Stimulated activated CD4-positive, alpha-beta T cell treated with anti-CD3 and anti-CD28 coated beads, Interleukin-12 subunit alpha, Interleukin-12 subunit beta, amount 100 ng/mL, for 24 hours (primary cell): ENCODE results near the gene FAM90A1.
"Not testable (repeated sequence)": the region's sequence is repeated elsewhere in the genome, so short reads cannot be mapped to it uniquely, and the experiment has no call there.

Source experiments
- DNase-seq, 2 experiments: peaks; one replicate each; pipeline ENCODE4 v3.0.0-alpha.2; 2020; ENCODE audit warnings: low read depth in 2 of 2

FAM90A1 gene, protein sequence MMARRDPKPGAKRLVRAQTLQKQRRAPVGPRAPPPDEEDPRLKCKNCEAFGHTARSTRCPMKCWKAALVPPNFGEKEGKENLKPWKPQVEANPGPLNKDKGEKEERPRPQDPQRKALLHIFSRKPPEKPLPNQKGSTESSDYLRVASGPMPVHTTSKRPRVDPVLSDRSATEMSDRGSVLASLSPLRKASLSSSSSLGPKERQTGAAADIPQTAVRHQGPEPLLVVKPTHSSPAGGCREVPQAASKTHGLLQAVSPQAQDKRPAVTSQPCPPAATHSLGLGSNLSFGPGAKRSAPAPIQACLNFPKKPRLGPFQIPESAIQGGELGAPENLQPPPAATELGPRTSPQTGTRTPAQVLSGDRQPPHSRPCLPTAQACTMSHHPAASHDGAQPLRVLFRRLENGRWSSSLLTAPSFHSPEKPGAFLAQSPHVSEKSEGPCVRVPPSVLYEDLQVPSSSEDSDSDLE

DNA sequence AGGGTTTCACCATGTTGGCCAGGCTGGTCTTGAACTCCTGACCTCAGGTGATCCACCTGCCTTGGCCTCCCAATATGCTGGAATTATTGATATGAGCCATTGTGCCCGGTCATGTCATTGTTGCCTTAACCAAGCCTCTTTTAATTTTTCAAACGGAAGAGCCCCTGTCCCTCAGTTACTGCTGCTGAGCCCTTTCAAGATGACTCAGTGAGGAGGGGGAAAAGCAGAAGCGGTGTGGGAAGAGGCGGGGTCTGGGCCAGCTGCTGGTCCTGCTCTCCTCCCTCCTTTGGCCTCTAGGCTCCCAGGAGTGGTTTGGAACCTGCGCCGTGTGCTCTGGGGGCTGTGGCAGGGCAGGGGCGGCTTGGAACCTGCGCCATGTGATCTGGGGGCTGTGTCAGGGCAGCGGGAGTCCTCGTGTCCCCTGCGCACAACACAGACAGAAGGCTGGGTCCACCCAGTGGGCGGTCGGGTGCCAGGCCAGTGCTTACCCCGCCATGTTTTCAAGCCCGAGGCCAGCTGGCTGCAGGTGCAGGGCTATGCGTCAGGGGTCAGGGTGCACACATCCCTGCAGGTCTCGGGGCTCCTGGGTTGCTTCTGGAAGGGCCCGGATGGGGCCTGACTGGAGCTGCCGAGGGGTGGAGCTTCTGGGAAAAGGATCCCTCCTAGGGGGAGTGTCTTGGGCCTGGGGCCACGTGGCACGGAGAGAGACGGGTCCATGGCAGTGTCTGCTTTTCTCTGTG is at the start of gene FAM90A1:
TSS of gene FAM90A1 (minus strand) at position 627 of the 740 bp plus-strand sequence. CDS start 2,786 bp downstream, outside the sequence.
- DNase-seq = peak in 1 of 2 experiments; percentile 8

DNA sequence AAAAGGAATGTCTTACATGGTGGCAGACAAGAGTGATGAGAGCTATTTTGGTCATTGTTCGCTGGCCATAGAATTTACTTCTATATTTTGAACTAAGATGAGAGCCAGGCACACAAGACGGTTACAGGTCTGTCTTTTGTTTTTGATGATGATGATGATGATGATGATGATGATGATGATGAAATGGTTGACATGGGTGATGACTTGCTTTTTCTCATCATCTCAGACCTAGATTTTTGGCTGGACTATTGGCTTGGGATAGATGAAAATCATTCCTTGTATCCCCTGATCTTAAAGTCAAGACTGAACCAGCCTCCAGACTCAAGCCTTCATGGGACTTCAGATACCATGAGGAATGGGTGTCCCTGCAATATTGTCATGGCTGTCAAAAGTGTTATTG is 49.0 kb upstream of the FAM90A1 start:
- not testable (repeated sequence) for DNase-seq

DNA sequence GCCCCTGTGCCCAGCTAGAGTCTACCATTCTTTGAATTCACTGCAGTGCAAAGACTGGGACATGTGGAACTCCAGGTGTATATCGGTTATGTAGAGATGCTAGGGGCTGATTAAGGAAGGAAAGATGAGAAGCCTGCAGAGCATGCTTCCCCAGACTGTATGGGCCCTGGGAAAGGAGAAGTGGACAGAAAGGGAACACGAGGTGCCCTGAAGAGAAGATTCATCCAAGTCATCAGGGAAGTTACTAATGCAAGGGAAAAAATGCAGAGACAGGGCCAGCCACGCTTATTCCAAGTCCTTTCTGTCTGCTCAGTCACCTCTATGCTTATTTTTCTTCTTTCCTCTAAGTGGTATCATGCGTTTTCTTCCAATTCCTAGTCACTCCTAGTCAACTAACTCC is 39.3 kb upstream of the FAM90A1 start:
- not testable (repeated sequence) for DNase-seq

DNA sequence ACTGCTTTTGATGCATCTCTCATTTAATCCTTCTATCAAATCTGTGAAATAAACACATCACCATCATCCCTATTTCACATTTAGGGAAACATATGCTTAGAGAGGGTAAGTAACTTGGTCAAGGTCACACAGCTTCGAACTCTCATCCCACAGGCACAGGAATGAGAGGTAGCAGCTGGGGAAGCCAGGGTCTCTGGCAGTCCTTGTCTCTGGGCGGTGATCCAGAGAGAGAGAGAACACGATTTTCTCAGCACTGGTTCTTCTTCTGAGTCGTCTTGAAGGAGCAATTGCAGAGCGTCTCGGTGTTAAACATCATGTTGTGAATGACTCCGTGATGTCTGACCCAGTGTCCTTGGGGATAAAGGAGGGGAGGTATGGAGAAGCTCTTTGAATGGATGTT is 36.8 kb upstream of the FAM90A1 start:
- not testable (repeated sequence) for DNase-seq

DNA sequence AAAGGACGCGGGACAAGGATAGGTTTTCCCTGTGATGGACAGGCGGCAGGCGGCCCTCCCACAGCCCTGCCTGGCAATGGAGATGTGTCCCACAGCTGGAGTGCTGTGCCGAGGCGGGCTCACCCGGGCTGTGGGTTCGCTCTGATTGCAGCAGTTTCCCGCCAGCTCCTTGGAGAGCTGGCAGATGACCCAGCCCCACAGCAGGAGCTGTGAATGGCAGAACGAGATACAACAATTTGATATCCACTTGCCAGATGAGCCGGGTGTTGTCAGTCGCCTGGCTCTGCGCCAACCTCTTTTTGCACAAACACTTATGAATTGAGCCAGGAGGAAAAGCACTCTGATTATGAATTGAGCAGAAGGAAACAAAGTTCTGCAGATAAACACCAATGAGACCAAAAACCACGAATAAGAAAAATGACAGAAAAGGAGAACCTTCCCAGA is 33.7 kb upstream of the FAM90A1 start:
- DNase-seq = not testable (repeated sequence)

DNA sequence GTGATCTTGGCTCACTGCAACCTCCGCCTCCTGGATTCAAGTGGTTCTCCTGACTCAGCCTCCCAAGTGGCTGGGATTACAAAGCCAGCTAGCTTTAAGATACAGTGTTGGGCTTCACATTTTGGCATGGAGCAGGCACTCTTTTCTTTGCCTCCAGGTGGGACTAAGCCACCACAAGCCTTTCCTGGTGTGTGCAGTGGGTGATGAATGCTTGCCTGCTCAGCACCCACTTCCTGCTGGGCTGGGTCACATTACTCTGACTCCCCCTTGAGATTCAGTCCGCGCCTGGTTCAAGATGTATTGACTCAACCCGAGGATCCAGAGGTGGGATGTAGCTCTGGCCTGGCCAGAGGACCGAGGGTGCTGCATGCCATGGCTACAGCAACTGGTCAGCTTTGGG is 28.9 kb upstream of the FAM90A1 start:
- DNase-seq = not testable (repeated sequence)

DNA sequence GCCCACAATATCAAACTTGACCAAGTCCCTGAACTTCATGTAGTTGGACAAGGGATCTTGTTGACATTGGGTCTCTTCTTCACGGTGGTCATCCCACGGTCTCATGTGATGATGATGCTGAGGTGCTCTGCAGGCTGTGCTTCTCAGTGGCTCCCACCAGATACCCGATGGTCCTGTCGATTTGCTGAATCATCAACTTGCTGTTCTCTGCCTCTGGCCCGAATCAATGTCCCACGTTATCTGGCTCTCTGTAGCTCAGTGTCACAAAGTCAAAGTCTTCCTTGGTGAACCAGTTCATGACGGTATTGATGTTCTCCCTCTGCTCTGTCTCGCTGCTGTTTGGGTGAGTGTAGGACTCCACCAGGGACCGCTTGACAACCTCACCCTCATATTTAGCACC is 27.3 kb upstream of the FAM90A1 start:
- not testable (repeated sequence) for DNase-seq

DNA sequence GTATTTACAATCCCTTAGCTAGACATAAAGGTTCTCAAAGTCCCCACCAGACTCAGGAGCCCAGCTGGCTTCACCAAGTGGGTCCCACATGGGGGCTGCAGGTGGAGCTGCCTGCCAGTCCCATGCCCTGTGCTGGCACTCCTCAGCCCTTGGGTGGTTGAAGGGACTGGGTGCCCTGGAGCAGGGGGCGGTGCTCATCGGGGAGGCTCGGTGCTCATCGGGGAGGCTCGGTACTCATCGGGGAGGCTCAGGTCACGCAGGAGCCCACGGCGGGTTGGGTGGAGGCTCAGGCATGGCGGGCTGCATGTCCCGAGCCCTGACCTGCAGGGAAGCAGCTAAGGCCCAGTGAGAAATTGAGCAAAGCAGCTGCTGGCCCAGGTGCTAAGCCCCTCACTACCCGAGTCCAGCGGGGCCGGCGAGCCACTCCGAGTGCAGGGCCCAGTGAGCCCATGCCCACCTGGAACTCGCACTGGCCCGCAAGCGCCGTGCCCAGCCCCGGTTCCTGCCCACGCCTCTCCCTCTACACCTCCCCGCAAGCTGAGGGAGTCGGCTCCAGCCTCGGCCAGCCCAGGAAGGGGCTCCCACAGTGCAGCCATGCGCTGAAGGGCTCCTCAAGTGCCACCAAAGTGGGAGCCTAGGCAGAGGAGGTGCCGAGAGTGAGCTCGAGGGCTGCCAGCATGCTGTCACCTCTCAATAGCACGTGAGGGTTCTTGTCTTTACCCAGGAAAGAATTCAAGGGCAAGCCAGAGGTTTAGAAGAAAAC is 24.8 kb upstream of the FAM90A1 start:
- not testable (repeated sequence) for DNase-seq

DNA sequence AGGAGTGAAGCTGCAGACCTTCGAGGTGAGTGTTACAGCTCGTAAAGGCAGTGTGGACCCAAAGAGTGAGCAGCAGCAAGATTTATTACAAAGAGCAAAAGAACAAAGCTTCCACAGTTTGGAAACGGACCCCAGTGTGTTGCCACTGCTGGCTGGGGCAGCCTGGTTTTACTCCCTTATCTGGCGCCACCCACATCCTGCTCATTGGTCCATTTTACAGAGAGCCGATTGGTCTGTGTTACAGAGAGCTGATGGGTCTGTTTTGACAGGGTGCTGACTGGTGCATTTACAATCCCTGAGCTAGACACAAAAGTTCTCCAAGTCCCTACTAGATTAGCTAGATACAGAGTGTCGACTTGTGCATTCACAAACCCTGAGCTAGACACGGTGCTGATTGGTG is 24.2 kb upstream of the FAM90A1 start:
- not testable (repeated sequence) for DNase-seq

DNA sequence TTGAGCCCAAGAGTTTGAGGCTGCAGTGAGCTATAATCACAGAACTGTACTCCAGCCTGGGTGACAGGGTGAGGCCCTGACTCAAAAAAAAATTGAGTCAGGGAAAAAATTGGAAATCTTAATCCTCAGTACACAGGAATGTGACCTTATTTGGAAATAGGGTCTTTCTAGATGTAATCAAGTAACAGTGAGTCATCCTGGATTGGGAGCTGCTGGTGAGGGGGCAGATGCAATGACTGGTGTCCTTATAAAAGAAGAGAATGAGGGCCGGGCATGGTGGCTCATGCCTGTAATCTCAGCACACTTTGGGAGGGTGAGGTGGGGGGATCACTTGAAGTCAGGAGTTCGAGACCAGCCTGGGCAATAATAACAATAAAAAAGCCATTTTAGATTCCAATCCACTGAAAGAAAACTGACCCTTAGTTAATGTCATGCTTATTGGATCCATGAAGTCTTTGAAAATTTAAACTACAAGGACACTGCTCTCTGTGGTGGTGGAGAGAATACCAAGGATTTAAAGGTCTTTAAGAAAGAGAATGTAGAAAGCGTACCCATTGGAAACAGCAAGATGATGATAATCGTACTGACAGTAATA is 19.6 kb upstream of the FAM90A1 start:
- not testable (repeated sequence) for DNase-seq

DNA sequence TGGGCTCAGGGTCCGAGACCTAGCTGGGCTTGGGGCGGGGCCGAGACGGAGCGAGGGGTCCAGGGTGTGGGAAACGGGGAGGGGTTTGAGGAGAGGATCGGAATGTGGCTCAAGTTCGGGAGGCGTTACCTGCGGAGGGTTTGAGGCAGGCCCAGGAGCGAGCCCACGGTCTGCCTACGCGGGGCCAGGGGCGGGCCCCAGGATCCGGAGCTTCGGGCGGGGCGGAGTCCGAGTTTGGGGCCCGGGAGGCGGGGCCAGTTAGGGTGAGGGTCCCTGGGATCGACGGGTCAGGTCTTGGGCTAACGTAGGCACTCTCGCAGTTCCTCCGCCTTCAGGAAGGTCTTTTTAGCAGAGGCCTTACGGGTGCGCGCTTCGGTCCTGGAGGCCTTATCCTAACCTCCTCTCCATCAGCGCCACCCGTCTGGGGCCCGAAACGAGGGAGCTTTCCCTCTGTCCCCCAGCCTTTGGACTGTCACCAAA is 16.3 kb upstream of the FAM90A1 start:
- DNase-seq = peak in 1 of 2 experiments; percentile 52

DNA sequence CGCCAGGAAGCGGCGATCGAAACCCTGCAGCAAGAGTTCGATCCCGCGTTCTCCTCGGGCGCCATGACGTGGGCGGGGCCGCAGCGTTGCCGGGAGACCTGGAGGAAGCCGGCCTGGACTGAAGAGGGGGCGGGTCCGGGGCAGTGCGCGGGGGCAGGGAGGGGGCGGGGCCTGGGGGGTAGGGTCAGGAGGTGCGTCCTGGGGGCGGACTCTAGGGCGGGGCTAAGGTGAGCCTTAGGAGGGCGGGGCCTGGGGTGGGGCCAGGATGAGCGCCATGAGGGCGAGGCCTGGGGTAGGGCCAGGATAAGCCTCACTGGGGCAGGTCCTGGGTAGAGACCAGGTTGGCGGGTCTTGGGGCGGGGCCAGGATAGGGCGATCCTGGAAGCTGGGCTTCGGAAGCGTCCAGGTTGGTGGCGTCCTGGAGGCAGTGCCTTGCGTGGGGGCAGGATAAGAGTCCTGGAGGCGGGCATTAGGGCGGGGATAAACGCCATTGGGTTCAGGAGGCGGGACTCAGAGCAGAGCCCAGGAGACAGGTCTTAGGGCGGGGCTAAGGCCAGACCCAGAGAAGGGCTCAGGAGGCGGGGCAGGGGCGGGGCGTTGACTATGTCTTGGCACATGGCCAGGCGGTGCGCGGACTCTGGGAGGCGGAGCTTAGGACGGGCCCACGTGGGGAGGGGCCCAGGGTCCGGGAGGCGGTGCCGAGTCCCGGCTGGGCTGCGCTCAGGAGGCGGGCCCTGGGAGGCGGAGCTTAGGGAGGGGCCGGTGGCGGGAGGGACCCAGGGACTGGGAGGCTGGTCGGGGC is 15.7 kb upstream of the FAM90A1 start:
- peak; percentile 99 to 100 for DNase-seq

DNA sequence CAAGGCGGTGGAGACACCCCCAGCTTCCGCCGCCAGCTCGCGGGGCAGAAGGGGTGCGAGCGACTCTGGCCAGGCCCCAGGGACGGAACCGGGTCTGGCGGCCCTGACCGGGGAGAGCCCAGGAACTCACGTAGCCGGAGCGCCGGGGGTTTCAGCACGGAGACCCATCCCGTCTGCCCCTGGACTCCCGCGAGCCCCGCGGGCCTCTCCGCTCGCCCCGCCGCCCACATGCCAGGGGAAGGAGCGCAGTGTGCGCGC is 15.1 kb upstream of the FAM90A1 start:
- DNase-seq = not testable (repeated sequence)

DNA sequence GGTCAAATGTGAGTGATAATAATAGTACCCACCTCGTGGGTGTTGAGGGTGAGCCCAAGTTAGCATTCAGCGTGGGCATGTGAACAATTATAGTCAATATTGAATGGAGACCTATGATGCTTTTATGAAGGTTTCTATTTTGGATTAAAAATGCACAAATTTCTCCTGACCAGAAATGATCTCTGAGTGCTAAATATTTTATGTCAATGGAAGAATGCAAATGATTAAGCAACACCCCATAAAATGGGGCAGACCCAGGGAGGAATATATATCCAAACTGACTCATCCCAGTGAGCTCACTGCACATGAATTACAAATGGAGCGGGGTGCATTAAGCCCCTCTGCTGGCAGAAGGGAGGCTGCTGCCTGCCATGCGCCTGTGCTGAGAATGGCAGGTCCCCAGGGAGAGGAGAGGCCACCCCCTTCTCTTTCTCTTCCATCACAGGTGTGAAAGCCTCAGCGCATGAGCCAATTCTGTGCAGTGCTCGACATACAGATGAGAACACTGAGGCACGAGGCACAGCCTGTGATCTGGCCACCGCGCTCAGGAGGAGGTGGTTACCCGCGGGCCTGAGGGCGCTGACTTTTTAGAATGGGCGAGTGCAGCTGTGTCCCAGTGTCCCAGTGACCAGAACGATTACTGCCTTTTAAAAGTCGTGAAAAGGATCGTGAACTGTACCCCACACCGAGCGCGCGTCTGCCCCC is 14.7 kb upstream of the FAM90A1 start:
- peak in 1 of 2 experiments; percentile 4 for DNase-seq

DNA sequence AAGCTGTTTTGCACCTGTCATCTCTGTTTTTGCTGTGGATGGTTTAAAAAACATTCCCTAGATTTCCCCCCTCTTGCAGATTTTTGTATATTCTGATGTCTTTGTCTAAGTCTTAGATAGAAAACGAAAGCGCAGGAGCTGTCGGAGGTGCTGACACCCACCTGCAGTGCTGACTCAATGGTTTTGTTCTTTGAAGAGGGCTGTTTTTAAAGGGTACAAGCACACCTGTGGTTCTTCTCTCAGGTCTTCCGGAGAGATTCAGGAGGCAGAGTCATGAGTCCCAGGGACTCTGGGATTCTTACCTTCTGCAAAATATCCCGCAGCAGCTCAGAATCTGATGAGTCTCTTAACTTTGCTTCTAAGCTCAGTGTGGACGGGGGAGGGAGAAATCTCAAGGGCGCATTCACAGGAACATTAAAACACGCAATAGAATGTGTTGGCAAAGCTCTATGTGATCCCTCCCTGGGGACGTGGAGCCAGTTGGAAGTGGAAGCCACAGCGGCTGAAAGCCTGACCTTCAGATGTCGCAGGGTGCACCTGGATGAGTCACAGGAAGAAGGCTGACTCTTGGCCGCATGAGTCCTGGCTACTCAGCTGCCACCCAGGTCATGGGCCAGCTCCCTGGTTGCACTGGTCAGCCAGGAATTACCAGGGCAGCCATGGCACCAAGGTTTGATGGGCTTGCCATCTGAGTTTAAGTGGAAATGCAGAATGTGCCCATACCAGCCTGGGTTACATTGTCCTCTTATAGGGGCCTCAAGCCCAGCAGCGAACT is 13.1 kb upstream of the FAM90A1 start:
- not testable (repeated sequence) for DNase-seq

DNA sequence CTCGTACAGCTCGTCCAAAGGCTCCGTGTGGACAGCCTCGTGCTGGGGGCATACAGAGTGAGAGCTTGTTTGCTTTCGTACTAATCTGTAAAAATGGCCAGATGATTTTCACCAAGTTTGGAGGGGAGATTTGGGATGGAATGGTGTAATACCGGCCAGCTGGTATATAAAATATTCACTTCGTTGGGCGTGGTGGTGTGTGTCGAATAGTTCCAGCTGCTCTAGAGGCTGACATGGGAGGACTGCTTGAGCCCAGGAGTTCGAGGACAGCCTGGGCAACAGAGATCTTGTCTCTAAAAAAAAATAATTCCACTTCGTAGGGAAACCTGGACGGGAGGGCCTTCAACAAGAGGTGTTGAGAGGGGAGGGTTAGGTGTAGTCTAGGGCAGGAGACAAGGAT is 9.6 kb upstream of the FAM90A1 start:
- DNase-seq = not testable (repeated sequence)

DNA sequence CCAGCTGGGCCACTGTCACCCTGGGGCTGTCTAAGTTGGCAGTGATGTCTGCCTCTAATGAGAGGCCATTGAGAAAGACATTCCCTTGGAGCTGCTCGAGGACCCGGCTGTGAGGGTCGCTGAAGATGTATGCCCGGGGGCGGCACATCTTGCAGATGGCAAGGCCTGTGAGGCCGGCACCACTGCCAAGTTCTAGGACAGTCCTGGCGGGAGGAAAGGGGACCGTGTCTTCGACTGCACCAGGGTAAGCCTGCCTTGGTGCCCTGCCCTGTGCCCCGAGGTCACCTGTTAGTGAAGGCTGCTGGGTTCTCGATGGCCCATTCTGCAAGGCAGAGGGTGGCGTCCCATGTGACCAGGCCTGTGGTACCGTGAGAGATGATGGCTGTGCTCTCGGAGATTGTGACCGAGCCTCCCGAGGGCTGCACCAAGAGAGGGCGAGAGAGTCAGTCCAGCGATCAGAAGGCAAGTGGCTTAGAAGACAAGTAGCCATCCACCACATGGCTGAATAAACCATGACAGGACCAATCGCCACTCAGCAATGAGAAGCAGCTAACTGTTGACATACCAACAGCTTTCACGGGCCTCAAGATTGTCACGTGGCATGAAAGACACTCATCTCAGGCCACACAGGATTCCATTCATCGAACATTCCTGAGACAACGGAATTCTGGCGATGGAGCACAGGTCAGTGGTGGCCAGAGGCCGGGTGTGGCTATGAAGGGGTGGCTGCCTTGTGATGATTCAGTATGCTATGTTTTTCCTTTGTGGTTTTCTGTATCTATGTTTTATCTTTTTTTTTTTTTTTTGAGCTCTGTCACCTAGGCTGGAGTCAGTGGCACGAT is 8.1 kb upstream of the FAM90A1 start:
- not testable (repeated sequence) for DNase-seq

DNA sequence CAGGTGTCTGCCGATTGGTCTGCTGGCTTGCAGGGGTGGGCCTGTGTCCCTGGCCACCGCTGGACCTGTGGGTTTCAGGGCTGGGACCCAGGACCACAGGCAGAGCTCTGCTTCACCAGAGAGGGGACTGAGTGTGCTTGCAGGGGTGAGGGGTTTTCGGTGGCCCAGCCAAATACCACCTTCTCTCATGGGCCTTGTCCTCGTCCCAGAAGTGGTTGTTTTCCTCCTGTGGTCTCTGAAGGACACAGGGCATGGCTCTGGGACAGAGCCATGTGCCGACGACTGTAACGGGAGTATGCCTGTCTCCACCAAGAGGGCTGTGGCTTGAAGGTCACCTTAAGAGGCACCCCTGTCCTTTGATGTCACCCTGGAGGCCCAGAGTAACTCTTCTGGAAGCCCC is 7.3 kb upstream of the FAM90A1 start:
- DNase-seq = not testable (repeated sequence)
